Heart left ventricle (tissue), 16 donors: ENCODE results near the gene OR4A47. TPM values are rescaled to one million over a fixed set of nuclear protein-coding genes. Genes with fewer than 3 reads are reported as not detected.
"Not testable (repeated sequence)": the region's sequence is repeated elsewhere in the genome, so short reads cannot be mapped to it uniquely, and the experiment has no call there.

Experiments used
- ATAC-seq, 4 donors: fragments of 200-7000 bp; cut with Tn5 transposase; one replicate each; pipeline ENCODE4 v1.9.1; 2020 to 2022; ENCODE audit warnings: moderate library complexity in 4 of 4, mild to moderate bottlenecking in 3 of 4, moderate number of reproducible peaks in 1 of 4
- DNase-seq, 5 donors: peaks; one replicate each; pipeline ENCODE4 v3.0.0-alpha.2; 2020
- H3K27ac ChIP-seq, 12 donors: fragments of 200-600 bp; sonication (generic) in 4 of 12; one replicate each; pipeline versions ENCODE4 v1.5.0 to v1.8.0; 2016 to 2022; ENCODE audit warnings: mild to moderate bottlenecking in 2 of 12
- H3K27me3 ChIP-seq, 9 donors: fragments of 200-600 bp; sonication (generic) in 2 of 9; one replicate each; pipeline versions ENCODE4 v1.5.1 to v1.8.0; 2016 to 2022; ENCODE audit warnings: mild to moderate bottlenecking in 3 of 9
- H3K36me3 ChIP-seq, 9 donors: fragments of 200-600 bp; sonication (generic) in 2 of 9; one replicate each; pipeline versions ENCODE4 v1.5.0 to v1.8.0; 2018 to 2022; ENCODE audit warnings: mild to moderate bottlenecking in 2 of 9
- H3K4me1 ChIP-seq, 12 donors: fragments of 200-600 bp; sonication (generic) in 4 of 12; one replicate each; pipeline versions ENCODE4 v1.5.0 to v1.8.0; 2016 to 2022; ENCODE audit warnings: mild to moderate bottlenecking in 3 of 12
- H3K4me3 ChIP-seq, 12 donors: fragments of 200-600 bp; sonication (generic) in 4 of 12; one replicate each; pipeline versions ENCODE4 v1.5.0 to v1.8.0; 2017 to 2022; ENCODE audit warnings: mild to moderate bottlenecking in 9 of 12, moderate library complexity in 4 of 12
- H3K9me3 ChIP-seq, 12 donors: fragments of 200-600 bp; sonication (generic) in 4 of 12; one replicate each; pipeline versions ENCODE4 v1.5.0 to v1.8.0; 2016 to 2022; ENCODE audit warnings: mild to moderate bottlenecking in 1 of 12
- CTCF ChIP-seq, 12 donors: fragments of 200-600 bp; sonication (generic) in 4 of 12; IDR thresholded peaks; one replicate each; pipeline versions ENCODE4 v1.5.0 to v1.8.0; 2018 to 2022; ENCODE audit warnings: antibody characterized with exemption in 12 of 12, mild to moderate bottlenecking in 5 of 12
- POLR2A ChIP-seq, 2 donors: fragments of 450-650 bp; IDR thresholded peaks; one replicate each; pipeline ENCODE4 v1.6.1; 2017; ENCODE audit warnings: antibody characterized with exemption in 2 of 2, mild to moderate bottlenecking in 2 of 2, moderate library complexity in 2 of 2
- WGBS, 4 donors: extraction: QIAGEN DNeasy Blood & Tissue Kit in 2 of 4; methylation state at CpG; one replicate each; pipeline versions ENCODE4 v1.1.5 to v1.1.7; 2013 to 2018; 5-methylcytosine and 5-hydroxymethylcytosine counted together
- intact Hi-C, 10 donors: fragments of 100-400 bp; cut with DNase I; formaldehyde crosslinking; loops; one replicate each; pipeline versions ENCODE4 v1.11.1 to v1.14.2; 2022
- long read RNA-seq, 3 donors: library from polyadenylated mRNA; unstranded; transcript quantifications; one replicate each; pipeline ENCODE4 v2.0.0, GENCODE V29; 2020 to 2021
- polyA plus RNA-seq, 2 donors: library from polyadenylated mRNA; stranded (reverse); fragments of 200-250 nt; gene quantifications; one replicate each; pipeline ENCODE4 v1.2.3, GENCODE V29; 2013
- total RNA-seq, 9 donors: library from RNA; depleted of rRNA in 2 of 9; stranded (reverse); fragments of >200 nt in 2 of 9; fragmentation: NEBNext Ultra II Directional in 3 of 9; extraction: Animal tissue kit (Norgen Biotek cat#: 25700) in 3 of 9; gene quantifications; one replicate each; pipeline versions ENCODE4 v1.1.0 to v1.2.4, GENCODE V29; 2016 to 2023
- donor health status: ischemic (EF 13 %, LVEDD 7.1; RV severe dilation, severe dysfunction).
- donor health status: healthy with polysubstance abuse.
- donor health status: DM: no; HTN: yes; CAD: no.
- donor health status: DM: no; HTN: no; CAD: no.
- donor health status: ischemic (EF 25% LVEDD 6.9; RV normal size, moderate dysfunction).
- donor health status: ischemic (EF 25% LVEDD 5.7; RV mildly dilated, moderate dysfunction).
- donor health status: healthy.
- donor health status: DM: yes; HTN: yes; CAD: no.
- donor health status: ischemic (EF 35%, LVEDD 5.7; RV mildly dilated, moderate dysfunction).
- donor health status: nonischemic (EF 11% LVEDD 7.7; RV severe dilation, severe dysfunction).
- donor health status: DM: yes; HTN: yes; CAD: no.
- donor health status: PGD.
- donor health status: ischemic (EF 29% LVEDD 5.4; RV normal size, mild dysfunction).
- donor health status: nonischemic (EF 23%, LVEDD 6.1; RV moderate dilation, normal function).

The OR4A47 gene
- not detected for total RNA-seq
- not detected for polyA plus RNA-seq
- long read RNA-seq, donor 1, result 0 reads
- long read RNA-seq, donor 2, result 0 reads
- long read RNA-seq, donor 3, result 0 reads

GRCh38 chr11:48488493-48488892, at the start of gene OR4A47:
TSS of gene OR4A47 (plus strand) at chr11:48488793. CDS start at chr11:48488793, 0 bp downstream.
- H3K36me3 ChIP-seq, H3K4me1 ChIP-seq, H3K4me3 ChIP-seq, ATAC-seq, H3K27ac ChIP-seq, H3K9me3 ChIP-seq, H3K27me3 ChIP-seq, intact Hi-C loops, DNase-seq: not testable (repeated sequence)

GRCh38 chr11:48455909-48456308, 32.7 kb upstream of the OR4A47 start:
- H3K36me3 ChIP-seq, H3K4me3 ChIP-seq, H3K27ac ChIP-seq, DNase-seq, ATAC-seq, intact Hi-C loops, H3K27me3 ChIP-seq, H3K9me3 ChIP-seq, H3K4me1 ChIP-seq: not testable (repeated sequence)
- WGBS, 4 donors, result 66 to 90% (median 73%) methylated on average over 2 to 3 of the region's 3 CpGs

- H3K9me3 ChIP-seq, result peaks cover 0 to 37% (median 2%) of the 10 kb centered on the region in 12 donors
- H3K27ac ChIP-seq, H3K4me3 ChIP-seq, intact Hi-C loops, ATAC-seq, H3K4me1 ChIP-seq, H3K27me3 ChIP-seq, H3K36me3 ChIP-seq, DNase-seq: not testable (repeated sequence)
- 66 to 76% (median 73%) methylated on average over 2 of the region's 2 CpGs for WGBS, 4 donors
These were observed 14.6 kb upstream of the OR4A47 start for GRCh38 chr11:48473966-48474365.

- H3K4me1 ChIP-seq, H3K4me3 ChIP-seq, H3K27ac ChIP-seq, DNase-seq, H3K36me3 ChIP-seq, ATAC-seq, H3K27me3 ChIP-seq, intact Hi-C loops: not testable (repeated sequence)
- 55 to 71% (median 69%) methylated on average over 6 of the region's 6 CpGs for WGBS, 4 donors
- peaks cover 0 to 34% (median under 1%) of the 10 kb centered on the region in 12 donors for H3K9me3 ChIP-seq
These were observed 13.9 kb upstream of the OR4A47 start for GRCh38 chr11:48474703-48475102.

GRCh38 chr11:48506169-48506568, 17.6 kb downstream of the OR4A47 start:
- intact Hi-C loops, H3K9me3 ChIP-seq, H3K36me3 ChIP-seq, H3K4me3 ChIP-seq, H3K4me1 ChIP-seq, DNase-seq, ATAC-seq, H3K27me3 ChIP-seq, H3K27ac ChIP-seq: not testable (repeated sequence)

GRCh38 chr11:48538991-48539390, 50.4 kb downstream of the OR4A47 start:
- Histone ChIP-seq H3K27ac (no peak overlapping the region), H3K4me1 (no peaks in the 10 kb centered on the region), H3K27me3 (no peaks in the 10 kb centered on the region), H3K9me3 (peaks cover 0 to 11% (median 0%) of the 10 kb centered on the region in 12 donors), H3K36me3 (no peaks in the 10 kb centered on the region), H3K4me3 (no peak overlapping the region)
- ATAC-seq (no peak), DNase-seq (no peak)
- 45 to 57% (median 48%) methylated on average over 2 of the region's 2 CpGs for WGBS, 4 donors
- intact Hi-C loops, result no loop called here
- no peak for TF ChIP-seq CTCF (IDR thresholded peaks at IDR 0.05)
- no peak for TF ChIP-seq POLR2A (IDR thresholded peaks at IDR 0.05)

Other genes starting within 250 kb of the OR4A47 start
- gene OR4X2, start 243.7 kb upstream of the OR4A47 start, total RNA-seq, result not detected
- gene OR4X2, start 243.7 kb upstream of the OR4A47 start, polyA plus RNA-seq, result not detected
- gene OR4X1, start 224.9 kb upstream of the OR4A47 start, total RNA-seq, result not detected
- not detected for gene OR4X1, start 224.9 kb upstream of the OR4A47 start, polyA plus RNA-seq
- not detected for gene OR4S1, start 182.6 kb upstream of the OR4A47 start, total RNA-seq
- gene OR4S1, start 182.6 kb upstream of the OR4A47 start, polyA plus RNA-seq, result not detected
- gene OR4C3, start 163.9 kb upstream of the OR4A47 start, total RNA-seq, result not detected
- gene OR4C3, start 163.9 kb upstream of the OR4A47 start, polyA plus RNA-seq, result not detected
- not detected for gene OR4C5, start 122.3 kb upstream of the OR4A47 start, total RNA-seq
- gene OR4C5, start 122.3 kb upstream of the OR4A47 start, polyA plus RNA-seq, result not detected